HUES64 (cell line): ENCODE results near the gene SMCR8. TPM values are rescaled to one million over a fixed set of nuclear protein-coding genes. Genes with fewer than 3 reads are reported as not detected.

Experiments used
- H3K27ac ChIP-seq: 2 replicates; pipeline ENCODE4 v1.7.0; 2013; ENCODE audit warnings: low read depth, low read length, inconsistent platforms
- H3K27me3 ChIP-seq: 2 replicates; pipeline ENCODE4 v1.6.1; 2013; ENCODE audit warnings: mild to moderate bottlenecking, low read length; ENCODE audit not compliant: insufficient read depth
- H3K36me3 ChIP-seq: 2 replicates; pipeline ENCODE4 v1.6.1; 2013; ENCODE audit warnings: mild to moderate bottlenecking, low read length; ENCODE audit not compliant: insufficient read depth
- H3K4me1 ChIP-seq: 2 replicates; pipeline ENCODE4 v1.6.1; 2013; ENCODE audit warnings: mild to moderate bottlenecking, low read length, moderate library complexity; ENCODE audit not compliant: insufficient read depth
- H3K4me3 ChIP-seq: 2 replicates; pipeline ENCODE4 v1.5.1; 2013; ENCODE audit warnings: mild to moderate bottlenecking, low read length, moderate library complexity
- H3K9ac ChIP-seq: 2 replicates; pipeline ENCODE4 v1.6.1; 2013; ENCODE audit warnings: mild to moderate bottlenecking, low read depth, low read length
- H3K9me3 ChIP-seq: 2 replicates; pipeline ENCODE4 v1.6.1; 2013; ENCODE audit warnings: low read depth, low read length; ENCODE audit not compliant: insufficient read depth
- WGBS: fragments of 150-250, 120-280 bp; methylation state at CpG from one replicate; pipeline ENCODE4 v1.1.7; 2013; ENCODE audit warnings: missing lambda C conversion rate; 5-methylcytosine and 5-hydroxymethylcytosine counted together
- polyA plus RNA-seq, 2 experiments: library from polyadenylated mRNA; stranded (reverse); fragments of 50-300 nt; gene quantifications; one replicate each; pipeline ENCODE4 v1.2.3, GENCODE V29; 2013

Gene SMCR8
- 11.6 TPM for polyA plus RNA-seq (2013, experiment 1 of 2)
- 11.7 TPM for polyA plus RNA-seq (2013, experiment 2 of 2)

GRCh38 chr17:18314731-18315561, at the start of gene SMCR8, which contains the start of gene TOP3A:
Gene SMCR8, plus strand, starts transcription at chr17:18315293. Its CDS starts 497 bp downstream, at chr17:18315790.
Gene TOP3A, minus strand, starts transcription at chr17:18314994. Its CDS starts 216 bp downstream, at chr17:18314778.
- H3K4me1 ChIP-seq, result peaks cover 12% of the 10 kb centered on the region; the same call in 1 of the 2 replicates
- H3K36me3 ChIP-seq, result peaks cover 52% of the 10 kb centered on the region

GRCh38 chr17:18267366-18267765, 47.7 kb upstream of the SMCR8 start:
- H3K27me3 ChIP-seq, result no peaks in the 10 kb centered on the region
- H3K27ac ChIP-seq, result no peak overlapping the region
- H3K36me3 ChIP-seq, result peaks cover 27% of the 10 kb centered on the region
- no peaks in the 10 kb centered on the region for H3K9me3 ChIP-seq
- no peak overlapping the region for H3K9ac ChIP-seq
- H3K4me1 ChIP-seq, result peaks cover 4% of the 10 kb centered on the region; the same call in 1 of the 2 replicates
- no peak overlapping the region for H3K4me3 ChIP-seq
- WGBS, result 84% methylated on average over 10 of the region's 10 CpGs

More at GRCh38 chr17:18314731-18315561, at the start of gene SMCR8, which contains the start of gene TOP3A:
- Histone ChIP-seq H3K9ac (peak within 1 kb of the TSS; percentile 92), H3K27ac (peak within 1 kb of the TSS; percentile 95), H3K9me3 (no peaks in the 10 kb centered on the region), H3K4me3 (peak within 1 kb of the TSS; percentile 92), H3K27me3 (no peaks in the 10 kb centered on the region)
- WGBS, result under 1% methylated on average over 78 of the region's 78 CpGs

- H3K27ac ChIP-seq, result no peak overlapping the region
- H3K36me3 ChIP-seq, result peaks cover 27% of the 10 kb centered on the region
- no peaks in the 10 kb centered on the region for H3K27me3 ChIP-seq
- H3K9ac ChIP-seq, result no peak overlapping the region
- 43% methylated on average over 14 of the region's 14 CpGs for WGBS
- H3K4me3 ChIP-seq, result no peak overlapping the region
- H3K4me1 ChIP-seq, result peaks cover 4% of the 10 kb centered on the region; the same call in 1 of the 2 replicates
- H3K9me3 ChIP-seq, result no peaks in the 10 kb centered on the region
These were observed 47.0 kb upstream of the SMCR8 start for GRCh38 chr17:18267927-18268711.

DNA sequence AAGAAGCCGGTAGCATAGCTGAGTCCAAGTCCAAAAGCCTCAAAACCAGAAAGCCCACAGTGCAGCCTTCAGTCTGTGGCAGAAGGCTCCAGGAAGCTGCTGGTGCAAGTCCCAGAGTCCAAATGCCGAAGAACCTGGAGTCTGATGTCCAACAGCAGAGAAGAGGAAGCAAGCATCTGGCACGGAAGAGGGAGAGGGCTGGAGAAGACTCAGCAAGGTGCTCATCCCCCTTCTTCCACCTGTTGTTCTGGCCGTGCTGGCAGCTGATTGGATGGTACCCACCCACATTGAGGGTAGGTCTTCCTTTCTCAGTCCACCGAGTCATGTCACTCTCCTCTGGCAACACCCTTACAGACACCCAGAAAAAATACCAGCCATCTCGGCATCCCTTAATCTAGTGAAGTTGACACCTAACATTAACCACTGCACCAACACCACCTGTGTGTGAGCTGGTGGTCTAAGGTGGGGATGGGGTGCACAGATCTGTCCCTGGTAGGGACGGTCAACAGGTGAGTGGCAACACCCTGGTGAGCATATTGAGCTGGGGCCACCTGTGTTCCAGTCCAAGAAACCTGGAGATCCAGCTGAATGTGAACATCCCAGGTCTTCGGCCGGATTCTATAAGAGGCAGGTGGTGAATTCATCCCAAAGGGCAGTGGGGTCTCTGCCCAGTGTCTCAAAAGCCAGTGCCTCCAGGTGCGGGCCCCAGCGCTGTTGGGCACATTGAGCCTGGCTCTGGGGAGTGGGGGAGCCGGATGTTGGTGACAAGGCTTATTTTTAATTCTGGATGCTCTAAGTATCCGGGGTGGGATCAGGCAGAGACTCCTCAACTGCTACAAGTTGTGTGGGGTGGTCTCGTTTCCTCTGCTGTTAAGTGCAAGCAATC, 44.8 kb upstream of the SMCR8 start:
- H3K27ac ChIP-seq, result no peak overlapping the region
- no peaks in the 10 kb centered on the region for H3K9me3 ChIP-seq
- H3K27me3 ChIP-seq, result no peaks in the 10 kb centered on the region
- H3K4me1 ChIP-seq, result peaks cover 4% of the 10 kb centered on the region; the same call in 1 of the 2 replicates
- H3K9ac ChIP-seq, result no peak overlapping the region
- H3K36me3 ChIP-seq, result peaks cover 26% of the 10 kb centered on the region
- 88% methylated on average over 14 of the region's 14 CpGs for WGBS
- no peak overlapping the region for H3K4me3 ChIP-seq

DNA sequence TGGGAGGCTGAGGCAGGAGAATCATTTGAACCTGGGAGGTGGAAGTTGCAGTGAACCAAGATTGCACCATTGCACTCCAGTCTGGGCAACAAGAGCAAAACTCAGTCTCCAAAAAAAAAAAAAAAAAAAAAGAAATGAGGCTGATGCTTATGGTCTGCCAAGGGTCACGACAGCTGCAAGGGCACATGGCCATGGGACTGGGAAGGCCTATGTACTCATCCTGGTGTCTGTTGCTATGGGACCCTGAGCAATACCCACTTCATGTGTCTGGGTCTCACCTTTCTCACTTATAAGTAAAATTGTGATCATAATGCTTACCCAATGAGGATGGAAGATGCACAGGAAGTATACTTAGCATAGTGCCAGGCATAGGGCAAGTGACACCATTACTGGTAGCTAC, 38.0 kb upstream of the SMCR8 start:
- Histone ChIP-seq H3K4me1 (no peaks in the 10 kb centered on the region), H3K9me3 (no peaks in the 10 kb centered on the region), H3K9ac (no peak overlapping the region), H3K27me3 (no peaks in the 10 kb centered on the region), H3K4me3 (no peak overlapping the region), H3K36me3 (peaks cover 82% of the 10 kb centered on the region), H3K27ac (no peak overlapping the region)
- 100% methylated on average over 1 of the region's 1 CpG for WGBS

DNA sequence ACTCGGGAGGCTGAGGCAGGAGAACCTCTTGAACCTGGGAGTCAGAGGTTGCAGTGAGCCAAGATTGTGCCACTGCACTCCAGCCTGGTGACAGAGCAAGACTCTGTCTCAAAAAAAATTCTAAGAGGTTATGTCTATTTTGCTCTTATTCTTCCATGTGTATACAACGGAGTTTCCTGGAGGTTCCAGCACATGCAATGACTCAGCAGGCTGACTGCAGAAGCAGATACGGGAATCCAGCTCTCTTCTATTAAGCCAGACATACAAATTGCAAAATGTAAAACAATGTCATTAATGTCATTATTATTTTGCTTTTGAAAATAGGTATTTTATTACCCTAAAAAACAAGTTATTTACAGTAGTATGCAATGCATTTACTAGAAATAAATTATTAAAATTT, 36.2 kb upstream of the SMCR8 start:
- no peaks in the 10 kb centered on the region for H3K9me3 ChIP-seq
- peaks cover 90% of the 10 kb centered on the region for H3K36me3 ChIP-seq
- H3K9ac ChIP-seq, result no peak overlapping the region
- no peaks in the 10 kb centered on the region for H3K4me1 ChIP-seq
- WGBS, result 97% methylated on average over 3 of the region's 3 CpGs
- no peaks in the 10 kb centered on the region for H3K27me3 ChIP-seq
- no peak overlapping the region for H3K27ac ChIP-seq
- H3K4me3 ChIP-seq, result no peak overlapping the region

- H3K36me3 ChIP-seq, result peaks cover 92% of the 10 kb centered on the region
- H3K27ac ChIP-seq, result no peak overlapping the region
- H3K4me3 ChIP-seq, result no peak overlapping the region
- no peak overlapping the region for H3K9ac ChIP-seq
- H3K27me3 ChIP-seq, result no peaks in the 10 kb centered on the region
- WGBS, result 95% methylated on average over 4 of the region's 4 CpGs
- H3K9me3 ChIP-seq, result no peaks in the 10 kb centered on the region
- no peaks in the 10 kb centered on the region for H3K4me1 ChIP-seq
These were observed 34.8 kb upstream of the SMCR8 start for GRCh38 chr17:18280249-18280648.

DNA sequence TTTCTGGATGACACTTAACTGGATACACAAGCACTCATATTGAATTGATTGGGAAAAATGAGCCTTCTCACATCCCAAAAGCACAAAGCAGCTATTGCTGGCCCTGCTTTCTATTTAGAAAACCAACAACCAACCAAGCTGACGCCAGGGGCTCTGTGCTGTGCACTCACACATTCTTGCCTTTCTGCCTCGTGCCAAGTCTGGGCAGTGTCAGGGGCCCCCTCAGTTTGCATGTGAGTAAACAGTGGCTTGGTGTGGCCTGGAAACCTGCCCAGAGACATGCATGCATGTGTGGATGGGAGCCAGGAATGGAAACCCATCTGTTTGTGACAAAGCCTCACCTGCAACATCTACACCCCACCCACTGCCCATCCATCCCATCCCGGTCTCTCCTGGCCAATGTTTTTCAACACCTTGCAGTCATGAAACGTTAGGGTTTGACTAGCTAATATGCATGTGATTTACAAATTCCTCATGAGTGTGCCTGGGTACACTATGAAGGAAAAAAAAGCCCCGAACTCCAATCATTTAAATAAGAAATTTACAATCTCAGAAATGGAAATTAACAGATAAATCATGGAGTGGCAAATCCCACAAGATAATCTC, 34.2 kb upstream of the SMCR8 start:
- H3K9me3 ChIP-seq, result no peaks in the 10 kb centered on the region
- WGBS, result 94% methylated on average over 4 of the region's 5 CpGs

DNA sequence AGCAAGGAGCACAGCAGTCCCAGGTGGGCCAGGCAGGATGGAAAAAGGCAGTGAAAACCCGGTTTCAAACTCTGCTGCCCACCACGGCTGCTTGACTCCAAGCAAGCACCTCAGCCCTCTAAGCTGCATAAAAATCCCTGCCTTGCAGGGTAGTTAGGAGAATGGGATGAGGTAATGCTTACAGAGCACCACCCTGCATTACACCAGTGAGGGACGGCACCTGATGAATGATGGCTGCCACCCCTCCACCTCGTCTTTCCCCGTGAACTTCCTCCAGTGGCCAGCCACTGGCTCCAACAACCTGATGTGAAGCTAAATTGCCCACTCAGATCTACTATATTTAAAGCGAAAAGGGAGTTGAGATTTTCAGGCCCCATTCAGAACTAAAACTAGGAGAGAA, 33.3 kb upstream of the SMCR8 start:
- peaks cover 95% of the 10 kb centered on the region for H3K36me3 ChIP-seq
- 94% methylated on average over 6 of the region's 6 CpGs for WGBS
- no peak overlapping the region for H3K9ac ChIP-seq
- H3K4me1 ChIP-seq, result no peaks in the 10 kb centered on the region
- no peaks in the 10 kb centered on the region for H3K9me3 ChIP-seq
- H3K27me3 ChIP-seq, result no peaks in the 10 kb centered on the region
- H3K4me3 ChIP-seq, result no peak overlapping the region
- H3K27ac ChIP-seq, result no peak overlapping the region

More for the DNA sequence above, 34.2 kb upstream of the SMCR8 start:
- Histone ChIP-seq H3K4me1 (no peaks in the 10 kb centered on the region), H3K27ac (no peak overlapping the region), H3K36me3 (peaks cover 96% of the 10 kb centered on the region), H3K9ac (no peak overlapping the region), H3K27me3 (no peaks in the 10 kb centered on the region), H3K4me3 (no peak overlapping the region)

DNA sequence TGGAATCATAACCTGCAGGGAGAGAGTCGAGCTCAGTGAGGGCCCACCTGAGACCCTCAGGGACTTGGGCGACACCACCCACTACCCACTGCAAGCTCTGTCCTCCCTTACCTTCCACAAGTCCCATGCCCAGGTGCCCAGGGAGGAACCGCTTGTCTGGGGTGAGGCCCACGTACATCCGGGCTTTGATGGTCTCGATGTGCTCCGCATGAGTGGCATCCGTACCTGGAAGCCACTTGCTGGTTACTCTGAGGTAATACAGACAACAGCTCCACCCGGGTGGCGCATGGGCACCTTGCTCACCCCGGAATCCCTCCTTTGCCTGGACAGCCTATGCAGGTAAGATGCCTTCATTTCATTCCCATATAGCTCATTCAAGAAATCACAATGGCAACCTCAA, 29.8 kb upstream of the SMCR8 start:
- H3K9ac ChIP-seq, result no peak overlapping the region
- 96% methylated on average over 11 of the region's 11 CpGs for WGBS

More for the DNA sequence above, 29.8 kb upstream of the SMCR8 start:
- H3K4me1 ChIP-seq, result no peaks in the 10 kb centered on the region
- H3K27ac ChIP-seq, result no peak overlapping the region
- H3K36me3 ChIP-seq, result peaks cover 96% of the 10 kb centered on the region
- H3K4me3 ChIP-seq, result no peak overlapping the region
- no peaks in the 10 kb centered on the region for H3K27me3 ChIP-seq
- no peaks in the 10 kb centered on the region for H3K9me3 ChIP-seq
